ENCODE measurements around the gene FHIT. TPM values are rescaled to one million over a fixed set of nuclear protein-coding genes. Genes with fewer than 3 reads are reported as not detected.

Gene FHIT
- total RNA-seq, 1 donor from 2014 or later: 26.0 TPM

GRCh38 chr3:61169621-61170251 is 81.5 kb downstream of the FHIT start:
- no peak for DNase-seq (ENCODE audit: low spot score)

- no peak for DNase-seq (ENCODE audit: low spot score)
Measured at GRCh38 chr3:61168286-61168685, 83.0 kb downstream of the FHIT start.

- no peak for DNase-seq (ENCODE audit: low spot score)
Measured at GRCh38 chr3:61162965-61163364, 88.3 kb downstream of the FHIT start.

GRCh38 chr3:61158667-61159066 is 92.6 kb downstream of the FHIT start:
- no peak for DNase-seq (ENCODE audit: low spot score)

- no peak for DNase-seq (ENCODE audit: low spot score)
Measured at GRCh38 chr3:61158216-61158615, 93.0 kb downstream of the FHIT start.

GRCh38 chr3:61157414-61157813 is 93.8 kb downstream of the FHIT start:
- DNase-seq (ENCODE audit: low spot score): no peak

GRCh38 chr3:61155701-61156292 is 95.5 kb downstream of the FHIT start:
- DNase-seq (ENCODE audit: low spot score): no peak

- no peak for DNase-seq (ENCODE audit: low spot score)
Measured at GRCh38 chr3:61154457-61155198, 96.6 kb downstream of the FHIT start.

GRCh38 chr3:61152071-61152470 is 99.2 kb downstream of the FHIT start:
- no peak for DNase-seq (ENCODE audit: low spot score)

GRCh38 chr3:61149236-61149635 is 102.0 kb downstream of the FHIT start:
- no peak for DNase-seq (ENCODE audit: low spot score)

- DNase-seq (ENCODE audit: low spot score): no peak
Measured at GRCh38 chr3:61146010-61146890, 105.0 kb downstream of the FHIT start.

- no peak for DNase-seq (ENCODE audit: low spot score)
Measured at GRCh38 chr3:61141697-61142096, 109.6 kb downstream of the FHIT start.

GRCh38 chr3:61141227-61141626 is 110.0 kb downstream of the FHIT start:
- DNase-seq (ENCODE audit: low spot score): no peak

- no peak for DNase-seq (ENCODE audit: low spot score)
Measured at GRCh38 chr3:61139686-61140085, 111.6 kb downstream of the FHIT start.

GRCh38 chr3:61138401-61138800 is 112.9 kb downstream of the FHIT start:
- no peak for DNase-seq (ENCODE audit: low spot score)

GRCh38 chr3:61136191-61136590 is 115.1 kb downstream of the FHIT start:
- DNase-seq (ENCODE audit: low spot score): no peak

- DNase-seq (ENCODE audit: low spot score): no peak
Measured at GRCh38 chr3:61134532-61134931, 116.7 kb downstream of the FHIT start.

GRCh38 chr3:61132062-61132461 is 119.2 kb downstream of the FHIT start:
- DNase-seq (ENCODE audit: low spot score): no peak

- DNase-seq (ENCODE audit: low spot score): no peak
Measured at GRCh38 chr3:61118830-61119229, 132.4 kb downstream of the FHIT start.

- DNase-seq (ENCODE audit: low spot score): no peak
Measured at GRCh38 chr3:61117045-61117898, 134.0 kb downstream of the FHIT start.

GRCh38 chr3:61114316-61114953 is 136.8 kb downstream of the FHIT start:
- DNase-seq (ENCODE audit: low spot score): no peak

All from ureter (tissue), 1 donor.